ENCODE results near the gene TULP4.

The TULP4 gene

GRCh38 chr6:158290040-158290439 is 22.2 kb upstream of the TULP4 start:
- DNase-seq: no peak
- Histone ChIP-seq H3K79me2 (ENCODE audit: control insufficient read depth, insufficient read depth, low read length, poor library complexity) (no peaks in the 10 kb centered on the region), H3K27ac (ENCODE audit: low read depth, low read length) (no peak overlapping the region), H3K27me3 (ENCODE audit: insufficient read depth, low read length) (no peaks in the 10 kb centered on the region), H3K23ac (ENCODE audit: low read length) (no peak overlapping the region), H3K9ac (ENCODE audit: low read length) (no peak overlapping the region), H3K79me1 (ENCODE audit: low read length) (no peaks in the 10 kb centered on the region), H2AFZ (ENCODE audit: insufficient read depth, low read length, poor library complexity) (no peak overlapping the region), H3K4me1 (ENCODE audit: control insufficient read depth in 1 of 2, insufficient read depth in 2 of 2, low read length in 2 of 2) (no peaks in the 10 kb centered on the region), H3K4me2 (ENCODE audit: low read length) (no peak overlapping the region), H3K4me3 (ENCODE audit: low read depth, low read length) (no peak overlapping the region), H3K4ac (ENCODE audit: low read depth, low read length) (no peak overlapping the region), H3K18ac (ENCODE audit: low read length) (no peak overlapping the region), H4K8ac (ENCODE audit: low read depth, low read length) (no peak overlapping the region), H4K91ac (ENCODE audit: low read depth, low read length) (no peak overlapping the region), H2BK12ac (ENCODE audit: low read length) (no peak overlapping the region), H4K12ac (ENCODE audit: low read depth, low read length) (no peak overlapping the region), H2BK120ac (ENCODE audit: insufficient read depth, low read length, poor library complexity) (no peak overlapping the region), H3K36me3 (ENCODE audit: control insufficient read depth in 1 of 2, insufficient read depth in 2 of 2, low read length in 2 of 2) (peaks cover 6% of the 10 kb centered on the region in 2 experiments), H2AK5ac (ENCODE audit: low read length) (no peak overlapping the region), H3K14ac (ENCODE audit: low read length) (no peak overlapping the region), H3K9me3 (ENCODE audit: insufficient read depth, low read depth, low read length) (peaks cover 4% of the 10 kb centered on the region), H2BK5ac (ENCODE audit: low read depth, low read length, poor library complexity) (no peak overlapping the region)
- WGBS (ENCODE audit: extremely low coverage, insufficient coverage, insufficient read length): no CpG with 5 or more reads among the region's 3 CpGs

GRCh38 chr6:158290659-158291058 is 21.6 kb upstream of the TULP4 start:
- Histone ChIP-seq H3K9ac (ENCODE audit: low read length) (no peak overlapping the region), H4K8ac (ENCODE audit: low read depth, low read length) (no peak overlapping the region), H3K27ac (ENCODE audit: low read depth, low read length) (no peak overlapping the region), H3K79me1 (ENCODE audit: low read length) (no peaks in the 10 kb centered on the region), H4K12ac (ENCODE audit: low read depth, low read length) (no peak overlapping the region), H3K4me1 (ENCODE audit: control insufficient read depth in 1 of 2, insufficient read depth in 2 of 2, low read length in 2 of 2) (no peaks in the 10 kb centered on the region), H2AFZ (ENCODE audit: insufficient read depth, low read length, poor library complexity) (no peak overlapping the region), H3K4me3 (ENCODE audit: low read depth, low read length) (no peak overlapping the region), H3K4ac (ENCODE audit: low read depth, low read length) (no peak overlapping the region), H3K79me2 (ENCODE audit: control insufficient read depth, insufficient read depth, low read length, poor library complexity) (no peaks in the 10 kb centered on the region), H3K14ac (ENCODE audit: low read length) (no peak overlapping the region), H3K27me3 (ENCODE audit: insufficient read depth, low read length) (no peaks in the 10 kb centered on the region), H3K18ac (ENCODE audit: low read length) (no peak overlapping the region), H3K4me2 (ENCODE audit: low read length) (no peak overlapping the region), H3K9me3 (ENCODE audit: insufficient read depth, low read depth, low read length) (peaks cover 4% of the 10 kb centered on the region), H3K23ac (ENCODE audit: low read length) (no peak overlapping the region), H3K36me3 (ENCODE audit: control insufficient read depth in 1 of 2, insufficient read depth in 2 of 2, low read length in 2 of 2) (peaks cover 9 to 10% of the 10 kb centered on the region in 2 experiments), H2BK120ac (ENCODE audit: insufficient read depth, low read length, poor library complexity) (no peak overlapping the region), H2AK5ac (ENCODE audit: low read length) (no peak overlapping the region), H4K91ac (ENCODE audit: low read depth, low read length) (no peak overlapping the region), H2BK12ac (ENCODE audit: low read length) (no peak overlapping the region), H2BK5ac (ENCODE audit: low read depth, low read length, poor library complexity) (no peak overlapping the region)
- DNase-seq: no peak
- WGBS (ENCODE audit: extremely low coverage, insufficient coverage, insufficient read length): no CpG with 5 or more reads among the region's 3 CpGs

GRCh38 chr6:158292016-158292415 is 20.2 kb upstream of the TULP4 start:
- Histone ChIP-seq H3K23ac (ENCODE audit: low read length) (no peak overlapping the region), H3K27ac (ENCODE audit: low read depth, low read length) (no peak overlapping the region), H3K4me3 (ENCODE audit: low read depth, low read length) (no peak overlapping the region), H3K4ac (ENCODE audit: low read depth, low read length) (no peak overlapping the region), H3K14ac (ENCODE audit: low read length) (no peak overlapping the region), H2BK120ac (ENCODE audit: insufficient read depth, low read length, poor library complexity) (no peak overlapping the region), H4K12ac (ENCODE audit: low read depth, low read length) (no peak overlapping the region), H4K91ac (ENCODE audit: low read depth, low read length) (no peak overlapping the region), H4K8ac (ENCODE audit: low read depth, low read length) (no peak overlapping the region), H3K4me1 (ENCODE audit: control insufficient read depth in 1 of 2, insufficient read depth in 2 of 2, low read length in 2 of 2) (no peaks in the 10 kb centered on the region), H3K4me2 (ENCODE audit: low read length) (no peak overlapping the region), H2AFZ (ENCODE audit: insufficient read depth, low read length, poor library complexity) (no peak overlapping the region), H2AK5ac (ENCODE audit: low read length) (no peak overlapping the region), H3K9ac (ENCODE audit: low read length) (no peak overlapping the region), H2BK5ac (ENCODE audit: low read depth, low read length, poor library complexity) (no peak overlapping the region), H3K18ac (ENCODE audit: low read length) (no peak overlapping the region), H3K9me3 (ENCODE audit: insufficient read depth, low read depth, low read length) (peaks cover 4% of the 10 kb centered on the region), H3K27me3 (ENCODE audit: insufficient read depth, low read length) (no peaks in the 10 kb centered on the region), H3K36me3 (ENCODE audit: control insufficient read depth in 1 of 2, insufficient read depth in 2 of 2, low read length in 2 of 2) (peaks cover 9 to 11% of the 10 kb centered on the region in 2 experiments), H3K79me1 (ENCODE audit: low read length) (no peaks in the 10 kb centered on the region), H2BK12ac (ENCODE audit: low read length) (no peak overlapping the region), H3K79me2 (ENCODE audit: control insufficient read depth, insufficient read depth, low read length, poor library complexity) (no peaks in the 10 kb centered on the region)
- WGBS (ENCODE audit: extremely low coverage, insufficient coverage, insufficient read length): no CpG with 5 or more reads among the region's 3 CpGs
- no peak for DNase-seq

GRCh38 chr6:158293122-158293521 is 19.1 kb upstream of the TULP4 start:
- Histone ChIP-seq H2BK12ac (ENCODE audit: low read length) (no peak overlapping the region), H4K91ac (ENCODE audit: low read depth, low read length) (no peak overlapping the region), H2AK5ac (ENCODE audit: low read length) (no peak overlapping the region), H3K4ac (ENCODE audit: low read depth, low read length) (no peak overlapping the region), H3K4me3 (ENCODE audit: low read depth, low read length) (no peak overlapping the region), H3K36me3 (ENCODE audit: control insufficient read depth in 1 of 2, insufficient read depth in 2 of 2, low read length in 2 of 2) (peaks cover 9 to 11% of the 10 kb centered on the region in 2 experiments), H3K9me3 (ENCODE audit: insufficient read depth, low read depth, low read length) (peaks cover 5% of the 10 kb centered on the region), H3K79me1 (ENCODE audit: low read length) (no peaks in the 10 kb centered on the region), H2AFZ (ENCODE audit: insufficient read depth, low read length, poor library complexity) (no peak overlapping the region), H4K8ac (ENCODE audit: low read depth, low read length) (no peak overlapping the region), H3K9ac (ENCODE audit: low read length) (no peak overlapping the region), H4K12ac (ENCODE audit: low read depth, low read length) (no peak overlapping the region), H2BK120ac (ENCODE audit: insufficient read depth, low read length, poor library complexity) (no peak overlapping the region), H3K4me2 (ENCODE audit: low read length) (no peak overlapping the region), H3K4me1 (ENCODE audit: control insufficient read depth in 1 of 2, insufficient read depth in 2 of 2, low read length in 2 of 2) (no peaks in the 10 kb centered on the region), H2BK5ac (ENCODE audit: low read depth, low read length, poor library complexity) (no peak overlapping the region), H3K23ac (ENCODE audit: low read length) (no peak overlapping the region), H3K79me2 (ENCODE audit: control insufficient read depth, insufficient read depth, low read length, poor library complexity) (no peaks in the 10 kb centered on the region), H3K27me3 (ENCODE audit: insufficient read depth, low read length) (no peaks in the 10 kb centered on the region), H3K14ac (ENCODE audit: low read length) (no peak overlapping the region), H3K18ac (ENCODE audit: low read length) (no peak overlapping the region), H3K27ac (ENCODE audit: low read depth, low read length) (no peak overlapping the region)
- WGBS (ENCODE audit: extremely low coverage, insufficient coverage, insufficient read length): no CpG with 5 or more reads among the region's 1 CpG
- no peak for DNase-seq
